22Rv1 (cell line): ENCODE data around the gene HILPDA.

ENCODE experiments used
- H3K27ac ChIP-seq: fragments of 450-650 bp; 2 replicates; pipeline ENCODE4 v1.5.1; 2017
- CTCF ChIP-seq: fragments of 450-650 bp; IDR thresholded peaks from 2 replicates; pipeline ENCODE4 v1.5.1; 2017; ENCODE audit warnings: mild to moderate bottlenecking
- ZFX ChIP-seq: fragments of 450-650 bp; IDR thresholded peaks from 2 replicates; pipeline ENCODE4 v1.6.1; 2017; ENCODE audit warnings: antibody characterized with exemption, borderline replicate concordance

The HILPDA gene

GRCh38 chr7:128422037-128422436 is 33.6 kb upstream of the HILPDA start:
- TF ChIP-seq ZFX (no peak), CTCF (no peak)

GRCh38 chr7:128422842-128423241 is 32.8 kb upstream of the HILPDA start:
- no peak for TF ChIP-seq CTCF
- no peak for TF ChIP-seq ZFX
- H3K27ac ChIP-seq, result no peak overlapping the region

More at GRCh38 chr7:128422037-128422436, 33.6 kb upstream of the HILPDA start:
- H3K27ac ChIP-seq, result no peak overlapping the region

GRCh38 chr7:128424686-128425275 is 30.9 kb upstream of the HILPDA start:
- TF ChIP-seq CTCF (no peak), ZFX (no peak)
- H3K27ac ChIP-seq, result no peak overlapping the region

GRCh38 chr7:128425850-128426249 is 29.8 kb upstream of the HILPDA start:
- TF ChIP-seq CTCF (peak; percentile 98), ZFX (no peak)
- H3K27ac ChIP-seq, result no peak overlapping the region

GRCh38 chr7:128427289-128427891 is 28.3 kb upstream of the HILPDA start:
- TF ChIP-seq ZFX (no peak), CTCF (peak; percentile 88)
- H3K27ac ChIP-seq, result no peak overlapping the region

- no peak overlapping the region for H3K27ac ChIP-seq
Observed at GRCh38 chr7:128430207-128430606, 25.5 kb upstream of the HILPDA start.

More at GRCh38 chr7:128430207-128430606, 25.5 kb upstream of the HILPDA start:
- TF ChIP-seq ZFX (no peak), CTCF (peak; percentile 54)
